Keratinocyte (primary cell): ENCODE measurements around the gene BMPER.

ENCODE experiments used
- EZH2 ChIP-seq: IDR thresholded peaks from one replicate; pipeline ENCODE4 v1.6.1; 2012; ENCODE audit warnings: inconsistent platforms, mild to moderate bottlenecking, low read length, moderate library complexity
- TF ChIP-seq, protein P1 (sequence below), 3 experiments: IDR thresholded peaks in 1 of 3; conservative IDR thresholded peaks in 1 of 3; optimal IDR thresholded peaks in 1 of 3; 2 replicates in 2 of 3; 3 replicates in 1 of 3; pipeline versions ENCODE3 to v1.5.1; 2011; ENCODE audit warnings: low read length in 3 of 3, mild to moderate bottlenecking in 3 of 3, moderate library complexity in 2 of 3, control low read depth in 1 of 3, inconsistent platforms in 1 of 3; ENCODE audit not compliant: insufficient read depth in 2 of 3; ENCODE audit errors: extremely low read depth in 1 of 3

DNA sequence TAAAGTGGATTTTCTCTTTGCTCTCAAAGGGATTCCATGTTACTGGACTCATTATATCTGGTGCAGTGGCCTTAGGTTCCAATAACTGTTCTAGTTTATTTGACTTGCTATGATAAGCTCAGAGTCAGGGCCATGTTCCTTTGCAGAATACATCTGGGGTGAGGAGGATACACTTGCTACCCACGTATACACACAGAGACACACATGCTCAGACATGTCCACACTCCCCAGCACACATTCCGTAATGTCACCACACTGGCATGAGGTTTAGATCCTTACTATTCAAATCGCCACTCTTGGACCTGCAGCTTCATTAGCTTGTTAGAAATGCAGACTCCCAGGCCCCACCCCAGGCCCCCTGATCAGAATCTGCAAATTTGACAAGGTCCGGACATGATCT lies 195.3 kb downstream of the BMPER start:
- no peak for TF ChIP-seq EZH2
- TF ChIP-seq, protein P1, sequence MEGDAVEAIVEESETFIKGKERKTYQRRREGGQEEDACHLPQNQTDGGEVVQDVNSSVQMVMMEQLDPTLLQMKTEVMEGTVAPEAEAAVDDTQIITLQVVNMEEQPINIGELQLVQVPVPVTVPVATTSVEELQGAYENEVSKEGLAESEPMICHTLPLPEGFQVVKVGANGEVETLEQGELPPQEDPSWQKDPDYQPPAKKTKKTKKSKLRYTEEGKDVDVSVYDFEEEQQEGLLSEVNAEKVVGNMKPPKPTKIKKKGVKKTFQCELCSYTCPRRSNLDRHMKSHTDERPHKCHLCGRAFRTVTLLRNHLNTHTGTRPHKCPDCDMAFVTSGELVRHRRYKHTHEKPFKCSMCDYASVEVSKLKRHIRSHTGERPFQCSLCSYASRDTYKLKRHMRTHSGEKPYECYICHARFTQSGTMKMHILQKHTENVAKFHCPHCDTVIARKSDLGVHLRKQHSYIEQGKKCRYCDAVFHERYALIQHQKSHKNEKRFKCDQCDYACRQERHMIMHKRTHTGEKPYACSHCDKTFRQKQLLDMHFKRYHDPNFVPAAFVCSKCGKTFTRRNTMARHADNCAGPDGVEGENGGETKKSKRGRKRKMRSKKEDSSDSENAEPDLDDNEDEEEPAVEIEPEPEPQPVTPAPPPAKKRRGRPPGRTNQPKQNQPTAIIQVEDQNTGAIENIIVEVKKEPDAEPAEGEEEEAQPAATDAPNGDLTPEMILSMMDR (optimal IDR thresholded peaks at IDR 0.05 in 1 of 3, IDR thresholded peaks at IDR 0.05 in 1 of 3, conservative IDR thresholded peaks at IDR 0.05 in 1 of 3; ENCODE audit: extremely low read depth in 1 of 3, insufficient read depth in 2 of 3, low read length in 3 of 3) = no peak
